HepG2 (cell line): ENCODE results near the gene EML2. TPM values are rescaled to one million over a fixed set of nuclear protein-coding genes. Genes with fewer than 3 reads are reported as not detected.

Experiments used
- ATF6 ChIP-seq: sonication (generic); formaldehyde crosslinking; conservative IDR thresholded peaks from 2 replicates; pipeline ENCODE4 v1.4.0; 2020; ENCODE audit warnings: missing genetic modification reagents
- DBP ChIP-seq: sonication (generic); formaldehyde crosslinking; IDR thresholded peaks from 2 replicates; pipeline ENCODE4 v1.4.0; 2020; ENCODE audit warnings: missing genetic modification reagents; ENCODE audit errors: not compliant biosample characterization
- GTF2F1 ChIP-seq: fragments of 150-350 bp; IDR thresholded peaks from 2 replicates; pipeline ENCODE4 v1.6.1; 2014; ENCODE audit warnings: low read length
- NFIC ChIP-seq: IDR thresholded peaks from 2 replicates; pipeline ENCODE4 v1.6.1; 2012; ENCODE audit warnings: mild to moderate bottlenecking, low read length, inconsistent platforms
- RCOR2 ChIP-seq: IDR thresholded peaks from 2 replicates; pipeline ENCODE4 v1.6.1; 2016; ENCODE audit warnings: missing biosample characterization, missing genetic modification reagents
- SOX13 ChIP-seq, 3 experiments: fragments of 450-650 bp in 1 of 3; sonication (generic) in 1 of 3; formaldehyde crosslinking in 1 of 3; IDR thresholded peaks in 2 of 3; conservative IDR thresholded peaks in 1 of 3; 2 replicates each; pipeline versions ENCODE4 v1.5.0 to v1.6.1; 2016 to 2020; ENCODE audit warnings: antibody characterized with exemption in 1 of 3, mild to moderate bottlenecking in 1 of 3, missing compliant biosample characterization in 1 of 3, missing genetic modification reagents in 1 of 3, moderate library complexity in 1 of 3
- ZNF709 ChIP-seq: sonication (generic); formaldehyde crosslinking; IDR thresholded peaks from 2 replicates; pipeline ENCODE4 v1.5.0; 2020; ENCODE audit warnings: mild to moderate bottlenecking, missing genetic modification reagents
- ZNF777 ChIP-seq: sonication (generic); formaldehyde crosslinking; IDR thresholded peaks from 2 replicates; pipeline ENCODE4 v1.4.0; 2020; ENCODE audit warnings: missing genetic modification reagents
- polyA plus RNA-seq, 8 experiments: library from polyadenylated mRNA; depleted of rRNA in 3 of 8; stranded (reverse) in 7 of 8; unstranded in 1 of 8; fragments of >200 nt; fragmentation: Illumina TruSeq in 4 of 8; extraction: Trizol in 4 of 8; gene quantifications; 2 replicates each; pipeline versions ENCODE4 v1.2.1 to v1.2.3, GENCODE V29; 2011 to 2016; ENCODE audit warnings: low read depth in 4 of 8, missing spikeins in 1 of 8, mixed read lengths in 1 of 8; ENCODE audit not compliant: insufficient read depth in 1 of 8
- total RNA-seq, 5 experiments: library from RNA; depleted of rRNA; stranded (reverse); fragments of >200 nt; fragmentation: Illumina TruSeq; extraction: Trizol; gene quantifications; 2 replicates each; pipeline ENCODE4 v1.2.3, GENCODE V29; 2016; ENCODE audit warnings: low read depth in 1 of 5
- TF ChIP-seq, protein P1 (sequence below): sonication (generic); formaldehyde crosslinking; IDR thresholded peaks from 2 replicates; pipeline ENCODE4 v1.8.0; 2022; ENCODE audit warnings: low read depth, missing genetic modification reagents
- TF ChIP-seq, protein P2 (sequence below): sonication (generic); formaldehyde crosslinking; IDR thresholded peaks from 2 replicates; pipeline ENCODE4 v1.5.0; 2020; ENCODE audit warnings: mild to moderate bottlenecking, missing genetic modification reagents, moderate library complexity
- TF ChIP-seq, protein P3 (sequence below): sonication (generic); formaldehyde crosslinking; IDR thresholded peaks from 2 replicates; pipeline ENCODE4 v1.5.0; 2020; ENCODE audit warnings: mild to moderate bottlenecking, missing genetic modification reagents, borderline replicate concordance

EML2 gene
- total and polyA plus RNA-seq, 2 of the 13 experiments (the other 11 are each of a cell fraction or from before 2014, with no cell fraction given) = 7.3 to 12.9 TPM

GRCh38 chr19:45641274-45642105 lies 2.3 kb upstream of the EML2 start (continued):
- TF ChIP-seq, protein P1, sequence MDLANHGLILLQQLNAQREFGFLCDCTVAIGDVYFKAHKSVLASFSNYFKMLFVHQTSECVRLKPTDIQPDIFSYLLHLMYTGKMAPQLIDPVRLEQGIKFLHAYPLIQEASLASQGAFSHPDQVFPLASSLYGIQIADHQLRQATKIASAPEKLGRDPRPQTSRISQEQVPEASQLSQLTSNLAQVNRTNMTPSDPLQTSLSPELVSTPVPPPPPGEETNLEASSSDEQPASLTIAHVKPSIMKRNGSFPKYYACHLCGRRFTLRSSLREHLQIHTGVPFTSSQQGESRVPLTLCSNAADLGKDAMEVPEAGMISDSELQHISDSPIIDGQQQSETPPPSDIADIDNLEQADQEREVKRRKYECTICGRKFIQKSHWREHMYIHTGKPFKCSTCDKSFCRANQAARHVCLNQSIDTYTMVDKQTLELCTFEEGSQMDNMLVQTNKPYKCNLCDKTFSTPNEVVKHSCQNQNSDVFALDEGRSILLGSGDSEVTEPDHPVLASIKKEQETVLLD (CRISPR knock-in tag) = no peak
- TF ChIP-seq, protein P2, sequence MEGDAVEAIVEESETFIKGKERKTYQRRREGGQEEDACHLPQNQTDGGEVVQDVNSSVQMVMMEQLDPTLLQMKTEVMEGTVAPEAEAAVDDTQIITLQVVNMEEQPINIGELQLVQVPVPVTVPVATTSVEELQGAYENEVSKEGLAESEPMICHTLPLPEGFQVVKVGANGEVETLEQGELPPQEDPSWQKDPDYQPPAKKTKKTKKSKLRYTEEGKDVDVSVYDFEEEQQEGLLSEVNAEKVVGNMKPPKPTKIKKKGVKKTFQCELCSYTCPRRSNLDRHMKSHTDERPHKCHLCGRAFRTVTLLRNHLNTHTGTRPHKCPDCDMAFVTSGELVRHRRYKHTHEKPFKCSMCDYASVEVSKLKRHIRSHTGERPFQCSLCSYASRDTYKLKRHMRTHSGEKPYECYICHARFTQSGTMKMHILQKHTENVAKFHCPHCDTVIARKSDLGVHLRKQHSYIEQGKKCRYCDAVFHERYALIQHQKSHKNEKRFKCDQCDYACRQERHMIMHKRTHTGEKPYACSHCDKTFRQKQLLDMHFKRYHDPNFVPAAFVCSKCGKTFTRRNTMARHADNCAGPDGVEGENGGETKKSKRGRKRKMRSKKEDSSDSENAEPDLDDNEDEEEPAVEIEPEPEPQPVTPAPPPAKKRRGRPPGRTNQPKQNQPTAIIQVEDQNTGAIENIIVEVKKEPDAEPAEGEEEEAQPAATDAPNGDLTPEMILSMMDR = no peak; the same call in 1 of the 2 replicates
- TF ChIP-seq NFIC (no peak), ZNF777 (0 out of 2 replicates have a peak, but pooled peaks have one; percentile 61), DBP (CRISPR knock-in tag) (peak; percentile 10), ATF6 (CRISPR knock-in tag) (no peak), GTF2F1 (no peak), SOX13 (IDR thresholded peaks at IDR 0.05) (no peak), SOX13 (CRISPR knock-in tag; conservative IDR thresholded peaks at IDR 0.05 in 1 of 2, IDR thresholded peaks at IDR 0.05 in 1 of 2) (no peak), RCOR2 (no peak), ZNF709 (CRISPR knock-in tag) (no peak)
- TF ChIP-seq, protein P3, sequence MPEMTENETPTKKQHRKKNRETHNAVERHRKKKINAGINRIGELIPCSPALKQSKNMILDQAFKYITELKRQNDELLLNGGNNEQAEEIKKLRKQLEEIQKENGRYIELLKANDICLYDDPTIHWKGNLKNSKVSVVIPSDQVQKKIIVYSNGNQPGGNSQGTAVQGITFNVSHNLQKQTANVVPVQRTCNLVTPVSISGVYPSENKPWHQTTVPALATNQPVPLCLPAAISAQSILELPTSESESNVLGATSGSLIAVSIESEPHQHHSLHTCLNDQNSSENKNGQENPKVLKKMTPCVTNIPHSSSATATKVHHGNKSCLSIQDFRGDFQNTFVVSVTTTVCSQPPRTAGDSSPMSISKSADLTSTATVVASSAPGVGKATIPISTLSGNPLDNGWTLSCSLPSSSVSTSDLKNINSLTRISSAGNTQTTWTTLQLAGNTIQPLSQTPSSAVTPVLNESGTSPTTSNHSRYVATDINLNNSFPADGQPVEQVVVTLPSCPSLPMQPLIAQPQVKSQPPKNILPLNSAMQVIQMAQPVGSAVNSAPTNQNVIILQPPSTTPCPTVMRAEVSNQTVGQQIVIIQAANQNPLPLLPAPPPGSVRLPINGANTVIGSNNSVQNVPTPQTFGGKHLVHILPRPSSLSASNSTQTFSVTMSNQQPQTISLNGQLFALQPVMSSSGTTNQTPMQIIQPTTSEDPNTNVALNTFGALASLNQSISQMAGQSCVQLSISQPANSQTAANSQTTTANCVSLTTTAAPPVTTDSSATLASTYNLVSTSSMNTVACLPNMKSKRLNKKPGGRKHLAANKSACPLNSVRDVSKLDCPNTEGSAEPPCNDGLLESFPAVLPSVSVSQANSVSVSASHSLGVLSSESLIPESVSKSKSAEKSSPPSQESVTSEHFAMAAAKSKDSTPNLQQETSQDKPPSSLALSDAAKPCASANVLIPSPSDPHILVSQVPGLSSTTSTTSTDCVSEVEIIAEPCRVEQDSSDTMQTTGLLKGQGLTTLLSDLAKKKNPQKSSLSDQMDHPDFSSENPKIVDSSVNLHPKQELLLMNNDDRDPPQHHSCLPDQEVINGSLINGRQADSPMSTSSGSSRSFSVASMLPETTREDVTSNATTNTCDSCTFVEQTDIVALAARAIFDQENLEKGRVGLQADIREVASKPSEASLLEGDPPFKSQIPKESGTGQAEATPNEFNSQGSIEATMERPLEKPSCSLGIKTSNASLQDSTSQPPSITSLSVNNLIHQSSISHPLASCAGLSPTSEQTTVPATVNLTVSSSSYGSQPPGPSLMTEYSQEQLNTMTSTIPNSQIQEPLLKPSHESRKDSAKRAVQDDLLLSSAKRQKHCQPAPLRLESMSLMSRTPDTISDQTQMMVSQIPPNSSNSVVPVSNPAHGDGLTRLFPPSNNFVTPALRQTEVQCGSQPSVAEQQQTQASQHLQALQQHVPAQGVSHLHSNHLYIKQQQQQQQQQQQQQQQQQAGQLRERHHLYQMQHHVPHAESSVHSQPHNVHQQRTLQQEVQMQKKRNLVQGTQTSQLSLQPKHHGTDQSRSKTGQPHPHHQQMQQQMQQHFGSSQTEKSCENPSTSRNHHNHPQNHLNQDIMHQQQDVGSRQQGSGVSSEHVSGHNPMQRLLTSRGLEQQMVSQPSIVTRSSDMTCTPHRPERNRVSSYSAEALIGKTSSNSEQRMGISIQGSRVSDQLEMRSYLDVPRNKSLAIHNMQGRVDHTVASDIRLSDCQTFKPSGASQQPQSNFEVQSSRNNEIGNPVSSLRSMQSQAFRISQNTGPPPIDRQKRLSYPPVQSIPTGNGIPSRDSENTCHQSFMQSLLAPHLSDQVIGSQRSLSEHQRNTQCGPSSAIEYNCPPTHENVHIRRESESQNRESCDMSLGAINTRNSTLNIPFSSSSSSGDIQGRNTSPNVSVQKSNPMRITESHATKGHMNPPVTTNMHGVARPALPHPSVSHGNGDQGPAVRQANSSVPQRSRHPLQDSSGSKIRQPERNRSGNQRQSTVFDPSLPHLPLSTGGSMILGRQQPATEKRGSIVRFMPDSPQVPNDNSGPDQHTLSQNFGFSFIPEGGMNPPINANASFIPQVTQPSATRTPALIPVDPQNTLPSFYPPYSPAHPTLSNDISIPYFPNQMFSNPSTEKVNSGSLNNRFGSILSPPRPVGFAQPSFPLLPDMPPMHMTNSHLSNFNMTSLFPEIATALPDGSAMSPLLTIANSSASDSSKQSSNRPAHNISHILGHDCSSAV (CRISPR knock-in tag) = no peak
